Osteocyte (in vitro differentiated cells): ENCODE results near the gene SWI5. TPM values are rescaled to one million over a fixed set of nuclear protein-coding genes. Genes with fewer than 3 reads are reported as not detected.

Experiments
- DNase-seq: peaks from one replicate; pipeline ENCODE4 v3.0.0; 2021; ENCODE audit warnings: mixed read lengths; ENCODE audit not compliant: unreplicated experiment; ENCODE audit errors: extremely low spot score
- H3K27ac Mint-ChIP-seq: one replicate; pipeline ENCODE4 v1.8.0; 2021; ENCODE audit warnings: mild to moderate bottlenecking, mixed read lengths; ENCODE audit not compliant: unreplicated experiment
- H3K27me3 Mint-ChIP-seq: one replicate; pipeline ENCODE4 v1.8.0; 2021; ENCODE audit warnings: mixed read lengths; ENCODE audit not compliant: unreplicated experiment
- H3K36me3 Mint-ChIP-seq: one replicate; pipeline ENCODE4 v1.8.0; 2021; ENCODE audit warnings: mixed read lengths; ENCODE audit not compliant: unreplicated experiment
- H3K4me1 Mint-ChIP-seq: one replicate; pipeline ENCODE4 v1.8.0; 2021; ENCODE audit warnings: mixed read lengths; ENCODE audit not compliant: unreplicated experiment
- H3K4me3 Mint-ChIP-seq: one replicate; pipeline ENCODE4 v1.8.0; 2021; ENCODE audit warnings: mild to moderate bottlenecking, moderate library complexity, mixed read lengths; ENCODE audit not compliant: unreplicated experiment
- H3K9me3 Mint-ChIP-seq: one replicate; pipeline ENCODE4 v1.8.0; 2021; ENCODE audit warnings: mixed read lengths; ENCODE audit not compliant: unreplicated experiment
- total RNA-seq: library from RNA; stranded (reverse); gene quantifications from 2 replicates; pipeline ENCODE4 v1.2.1, GENCODE V29; 2021
- TF ChIP-seq, protein P1 (sequence below): fragments of 200-600 bp; sonication (generic); IDR thresholded peaks from 2 replicates; pipeline ENCODE4 v1.5.0; 2021; ENCODE audit warnings: antibody characterized with exemption, mild to moderate bottlenecking, moderate library complexity

SWI5 gene
- total RNA-seq, 1 donor from 2014 or later = 24.7 TPM

DNA sequence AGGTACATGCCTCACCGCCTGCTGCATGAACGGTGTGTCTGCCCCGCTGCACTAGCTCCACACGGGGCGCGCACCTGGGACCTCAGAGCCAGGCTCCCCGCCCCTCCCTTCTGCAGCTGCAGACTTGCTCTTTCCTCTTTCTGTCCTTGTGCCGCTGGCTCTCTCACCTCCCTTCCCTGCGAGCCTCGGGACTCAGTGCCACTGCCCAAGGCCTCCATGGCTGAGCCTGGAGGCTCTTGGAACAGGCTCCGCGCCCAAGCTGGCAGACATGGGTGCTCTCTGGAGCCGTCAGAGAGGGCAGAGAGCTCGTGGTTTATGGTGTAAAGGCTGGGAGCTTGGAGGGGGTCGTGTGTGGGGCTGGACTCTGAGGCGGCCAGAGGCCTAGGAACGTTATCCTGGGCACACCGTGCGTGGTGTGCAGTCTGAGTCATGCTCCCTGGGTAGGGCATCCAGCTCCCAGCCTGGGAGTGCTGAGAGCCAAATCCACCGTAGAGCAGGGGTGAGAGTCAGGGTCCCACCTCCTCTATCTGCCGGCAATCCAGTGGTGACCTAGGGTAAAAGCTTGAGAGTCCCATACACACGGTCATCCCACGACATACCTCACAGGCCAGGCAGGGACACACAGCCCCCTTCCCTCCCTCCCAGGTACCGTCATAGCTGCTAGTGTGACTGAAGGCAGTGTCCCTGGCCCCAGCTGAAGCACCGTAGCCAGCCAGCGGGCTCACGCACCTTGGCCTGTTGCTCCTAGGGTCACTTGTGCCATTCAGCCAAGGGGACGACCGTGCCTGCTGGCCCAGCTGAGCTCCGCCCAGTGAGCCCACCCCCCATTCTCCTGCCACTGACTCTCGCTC is 22.7 kb upstream of the SWI5 start:
- no peaks in the 10 kb centered on the region for H3K9me3 Mint-ChIP-seq
- no peak for DNase-seq
- peaks cover 2% of the 10 kb centered on the region for H3K4me1 Mint-ChIP-seq
- TF ChIP-seq, protein P1, sequence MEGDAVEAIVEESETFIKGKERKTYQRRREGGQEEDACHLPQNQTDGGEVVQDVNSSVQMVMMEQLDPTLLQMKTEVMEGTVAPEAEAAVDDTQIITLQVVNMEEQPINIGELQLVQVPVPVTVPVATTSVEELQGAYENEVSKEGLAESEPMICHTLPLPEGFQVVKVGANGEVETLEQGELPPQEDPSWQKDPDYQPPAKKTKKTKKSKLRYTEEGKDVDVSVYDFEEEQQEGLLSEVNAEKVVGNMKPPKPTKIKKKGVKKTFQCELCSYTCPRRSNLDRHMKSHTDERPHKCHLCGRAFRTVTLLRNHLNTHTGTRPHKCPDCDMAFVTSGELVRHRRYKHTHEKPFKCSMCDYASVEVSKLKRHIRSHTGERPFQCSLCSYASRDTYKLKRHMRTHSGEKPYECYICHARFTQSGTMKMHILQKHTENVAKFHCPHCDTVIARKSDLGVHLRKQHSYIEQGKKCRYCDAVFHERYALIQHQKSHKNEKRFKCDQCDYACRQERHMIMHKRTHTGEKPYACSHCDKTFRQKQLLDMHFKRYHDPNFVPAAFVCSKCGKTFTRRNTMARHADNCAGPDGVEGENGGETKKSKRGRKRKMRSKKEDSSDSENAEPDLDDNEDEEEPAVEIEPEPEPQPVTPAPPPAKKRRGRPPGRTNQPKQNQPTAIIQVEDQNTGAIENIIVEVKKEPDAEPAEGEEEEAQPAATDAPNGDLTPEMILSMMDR = no peak
- H3K36me3 Mint-ChIP-seq = peaks cover 13% of the 10 kb centered on the region
- H3K27me3 Mint-ChIP-seq = no peaks in the 10 kb centered on the region
- H3K27ac Mint-ChIP-seq = no peak overlapping the region
- H3K4me3 Mint-ChIP-seq = no peak overlapping the region

DNA sequence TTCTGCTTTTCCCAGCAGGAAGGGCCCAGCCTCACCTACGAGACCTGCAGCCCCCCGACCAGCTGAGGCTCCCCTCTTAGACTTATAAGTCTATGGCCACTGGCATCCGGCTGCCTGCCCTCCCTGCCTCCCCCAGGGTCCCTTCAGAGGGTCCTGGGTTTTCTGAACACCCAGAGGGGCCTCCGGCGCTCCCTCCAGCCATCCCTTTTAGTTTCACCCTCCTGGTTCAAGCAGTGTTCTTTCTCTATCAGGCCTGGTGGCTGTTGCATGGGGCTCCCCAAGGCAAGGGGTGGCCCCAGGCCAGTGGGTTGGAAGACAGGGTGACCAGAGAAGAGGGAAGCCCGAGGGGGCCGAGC is 22.1 kb upstream of the SWI5 start:
- TF ChIP-seq, protein P1 = no peak
- no peak overlapping the region for H3K4me3 Mint-ChIP-seq
- peaks cover 2% of the 10 kb centered on the region for H3K4me1 Mint-ChIP-seq
- no peak overlapping the region for H3K27ac Mint-ChIP-seq
- DNase-seq = no peak
- no peaks in the 10 kb centered on the region for H3K9me3 Mint-ChIP-seq
- peaks cover 16% of the 10 kb centered on the region for H3K36me3 Mint-ChIP-seq
- no peaks in the 10 kb centered on the region for H3K27me3 Mint-ChIP-seq

DNA sequence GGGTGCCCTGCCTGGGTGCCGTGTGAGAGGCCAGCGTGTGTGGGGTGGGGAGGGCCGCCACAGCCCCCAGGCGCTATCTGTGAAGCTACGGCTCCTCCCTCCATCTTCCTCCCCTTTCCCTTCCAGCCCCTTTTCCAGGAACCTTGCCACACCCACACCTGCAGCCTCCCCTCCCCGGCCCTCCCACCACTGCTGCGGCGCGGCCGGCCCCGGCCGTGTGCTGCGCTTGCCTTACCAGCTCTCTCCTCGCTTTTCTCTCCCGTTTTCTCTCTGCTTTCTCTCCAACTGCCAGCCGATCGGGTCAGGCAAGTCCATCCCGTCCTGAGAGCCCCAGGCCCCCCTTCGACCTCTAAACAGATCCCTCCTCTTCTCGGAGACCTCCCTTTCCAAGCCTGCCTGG is 21.7 kb upstream of the SWI5 start:
- Mint-ChIP-seq H3K9me3 (no peaks in the 10 kb centered on the region), H3K4me1 (peaks cover 2% of the 10 kb centered on the region), H3K36me3 (peaks cover 19% of the 10 kb centered on the region), H3K27ac (no peak overlapping the region), H3K4me3 (no peak overlapping the region), H3K27me3 (no peaks in the 10 kb centered on the region)
- DNase-seq = no peak
- TF ChIP-seq, protein P1 = no peak

DNA sequence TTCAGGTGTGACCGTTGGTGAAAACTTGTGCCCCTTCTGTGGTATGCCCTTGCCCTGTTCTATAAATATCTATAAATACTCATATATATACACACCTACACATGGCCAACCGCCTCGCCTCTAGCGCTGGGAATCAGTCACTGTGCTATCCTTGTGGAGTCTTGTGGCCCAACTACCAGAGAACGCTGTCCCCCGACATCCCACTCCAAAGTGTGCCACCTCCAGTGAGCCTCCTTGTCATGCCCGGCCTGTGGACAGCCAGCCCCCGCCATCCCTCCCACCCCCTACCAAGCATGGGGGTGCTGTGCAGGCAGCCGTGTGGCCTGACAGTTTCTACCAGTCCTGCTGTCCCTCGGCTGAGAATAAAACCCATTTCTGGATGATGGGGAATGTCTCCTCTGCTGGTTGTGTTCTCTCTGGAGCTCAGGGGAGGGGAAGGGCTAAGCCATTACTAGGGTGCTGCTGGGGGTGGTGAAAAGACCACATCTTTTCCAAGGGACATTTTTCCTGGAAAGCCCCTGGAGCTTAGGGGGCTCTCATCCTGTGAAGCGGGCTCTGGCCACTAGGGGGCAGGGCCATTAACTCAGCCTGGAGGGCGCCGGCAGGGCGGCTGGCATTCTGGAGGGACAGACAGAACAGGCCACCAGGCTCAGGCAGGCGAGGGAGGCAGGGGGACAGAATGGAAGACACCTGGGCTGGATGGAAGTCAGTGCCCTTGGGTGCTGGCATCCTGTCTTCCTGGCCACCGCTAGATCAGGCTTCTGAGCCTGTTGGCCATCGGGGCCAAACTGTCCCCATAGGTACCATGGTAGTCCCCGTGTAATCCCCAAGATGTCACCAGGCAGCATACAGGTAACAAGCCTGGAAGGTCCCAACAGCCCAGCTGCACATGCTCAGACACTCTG is 21.0 kb upstream of the SWI5 start:
- Mint-ChIP-seq H3K4me1 (peaks cover 2% of the 10 kb centered on the region), H3K27me3 (no peaks in the 10 kb centered on the region), H3K36me3 (peaks cover 17% of the 10 kb centered on the region), H3K9me3 (no peaks in the 10 kb centered on the region), H3K4me3 (no peak overlapping the region), H3K27ac (peak overlapping the region; percentile 18)
- TF ChIP-seq, protein P1 = peak; percentile 77
- peak; percentile 91 for DNase-seq
